GM12801 (cell line): ENCODE data around the gene UBR4.

ENCODE experiments used
- CTCF ChIP-seq: IDR thresholded peaks from one replicate; pipeline ENCODE4 v1.5.1; 2011; ENCODE audit warnings: control low read depth; ENCODE audit not compliant: insufficient read length; ENCODE audit errors: extremely low read depth

The UBR4 gene

GRCh38 chr1:19062258-19063029, 147.6 kb downstream of the UBR4 start:
- TF ChIP-seq CTCF = no peak

DNA sequence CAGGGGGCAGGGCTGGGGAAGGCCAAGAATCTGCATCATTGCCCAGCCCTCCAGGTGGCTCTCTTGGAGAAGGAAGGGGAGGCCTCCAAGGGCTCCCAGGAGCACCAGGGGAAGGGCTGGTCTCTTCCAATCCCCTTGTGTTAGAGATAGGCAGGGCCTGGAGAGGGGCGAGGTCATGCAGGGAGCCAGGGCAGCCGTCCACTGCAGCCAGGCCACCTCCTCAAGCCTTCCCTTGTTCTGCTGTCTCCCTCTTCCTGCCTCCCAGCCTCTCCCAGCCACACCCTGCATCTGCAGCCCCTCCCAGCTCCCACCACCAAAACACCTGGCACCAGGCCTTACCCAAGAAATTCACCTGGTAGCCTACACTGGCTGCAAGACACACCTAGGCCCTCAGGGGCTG, 148.3 kb downstream of the UBR4 start:
- TF ChIP-seq CTCF = no peak

DNA sequence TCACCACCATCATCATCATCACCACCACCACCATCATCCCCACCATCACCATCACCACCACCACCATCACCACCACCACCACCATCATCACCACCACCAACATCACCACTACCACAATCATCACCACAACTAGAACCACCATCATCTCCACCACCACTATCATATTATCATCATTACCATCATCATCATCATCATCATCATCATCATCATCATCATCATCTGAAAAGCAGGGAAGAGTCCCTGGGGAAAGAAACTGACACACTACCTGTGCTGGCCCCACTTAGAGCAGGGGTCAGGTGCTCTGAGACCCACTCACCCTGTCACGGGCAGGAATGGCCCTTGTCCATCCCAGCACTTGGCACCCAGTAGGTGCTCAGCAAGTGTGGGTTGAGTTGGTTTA, 148.7 kb downstream of the UBR4 start:
- TF ChIP-seq CTCF = no peak

DNA sequence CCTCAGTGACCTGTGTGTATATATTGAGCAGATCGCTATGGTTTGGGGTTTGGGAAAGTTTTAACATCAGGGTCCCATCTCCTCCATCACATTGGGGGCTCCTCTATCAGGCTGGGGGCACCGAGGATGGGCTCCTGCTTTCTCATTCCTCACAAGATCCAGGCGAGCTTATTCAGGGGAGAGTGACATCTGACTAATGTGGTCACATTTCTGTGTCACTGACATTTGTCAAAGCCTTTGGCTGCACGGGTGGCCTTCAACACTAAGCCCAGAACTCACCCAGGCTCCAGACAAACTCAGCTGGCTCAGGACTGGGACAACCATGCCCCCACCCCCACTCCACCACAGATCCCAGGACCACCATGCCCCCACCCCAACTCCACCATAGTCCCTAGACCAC, 150.3 kb downstream of the UBR4 start:
- no peak for TF ChIP-seq CTCF

DNA sequence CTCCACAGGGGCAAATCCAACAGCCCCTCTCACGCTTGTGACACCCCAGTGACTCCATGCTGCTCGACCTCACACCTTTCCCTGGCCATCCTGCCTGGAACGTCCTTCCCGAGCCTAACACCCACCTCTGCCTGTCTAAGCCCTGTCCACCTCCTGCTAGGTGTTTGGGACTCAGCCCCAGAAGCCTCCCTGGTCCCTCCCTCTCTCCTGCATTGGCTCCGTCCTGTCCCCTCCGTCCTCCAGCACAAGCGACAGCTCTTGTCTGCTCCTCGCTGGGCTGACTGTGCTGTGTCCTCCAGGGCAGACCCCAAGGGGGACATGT, 151.6 kb downstream of the UBR4 start:
- no peak for TF ChIP-seq CTCF

DNA sequence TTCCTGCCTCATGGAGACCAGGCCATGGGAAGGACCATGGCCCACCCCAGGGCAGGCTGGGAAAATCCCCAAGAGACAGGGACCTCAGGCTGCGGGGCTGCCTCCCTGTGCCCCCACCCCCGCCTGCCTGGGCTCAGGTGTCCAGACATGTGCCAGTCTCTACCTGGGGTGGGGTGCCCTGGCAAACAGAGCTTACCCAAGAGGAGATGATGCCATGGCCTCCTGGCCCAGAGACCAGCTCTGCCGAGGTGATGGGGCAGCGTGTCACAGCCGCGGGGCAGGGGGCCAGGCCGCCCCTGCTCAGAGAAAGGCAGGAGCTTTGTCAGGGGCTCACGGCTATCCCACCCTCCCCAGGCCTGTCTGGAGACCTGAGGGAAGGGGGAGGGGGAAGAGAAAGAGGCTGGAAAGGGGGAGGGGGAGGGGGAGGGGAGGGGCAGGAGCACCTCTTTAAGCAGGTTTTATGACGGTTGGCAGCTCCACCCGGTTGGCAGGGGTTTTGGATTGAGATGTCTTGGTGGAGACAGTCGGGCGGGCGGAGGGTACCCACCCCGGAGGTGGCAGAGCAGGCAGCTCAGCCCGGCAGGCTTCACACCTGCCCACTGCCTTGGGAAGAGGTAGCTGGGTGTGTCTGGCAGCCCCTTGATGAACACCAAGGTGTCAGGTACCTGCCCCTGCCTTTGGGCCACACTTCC, 152.1 kb downstream of the UBR4 start:
- TF ChIP-seq CTCF = no peak

GRCh38 chr1:19057182-19057779, 152.8 kb downstream of the UBR4 start:
- no peak for TF ChIP-seq CTCF
